Immature natural killer cell (primary cell): ENCODE results near the gene HES4. TPM values are rescaled to one million over a fixed set of nuclear protein-coding genes. Genes with fewer than 3 reads are reported as not detected.

ENCODE experiments used
- DNase-seq, 3 donors: peaks; one replicate each; pipeline ENCODE4 v3.0.0; 2022; ENCODE audit warnings: mixed read lengths in 1 of 3
- H3K27ac Mint-ChIP-seq, 6 donors: one replicate each; pipeline ENCODE4 v1.8.0; 2020; ENCODE audit warnings: mixed read lengths in 6 of 6, mild to moderate bottlenecking in 5 of 6, inconsistent platforms in 4 of 6, moderate library complexity in 3 of 6
- H3K27me3 Mint-ChIP-seq, 3 donors: one replicate each; pipeline ENCODE4 v1.8.0; 2020 to 2021; ENCODE audit warnings: low read depth in 3 of 3, mild to moderate bottlenecking in 3 of 3, mixed read lengths in 3 of 3, moderate library complexity in 3 of 3, inconsistent platforms in 1 of 3
- H3K36me3 Mint-ChIP-seq, 3 donors: one replicate each; pipeline ENCODE4 v1.8.0; 2020; ENCODE audit warnings: mixed read lengths in 3 of 3, inconsistent platforms in 2 of 3, mild to moderate bottlenecking in 2 of 3
- H3K4me1 Mint-ChIP-seq, 2 donors: one replicate each; pipeline ENCODE4 v1.8.0; 2020; ENCODE audit warnings: inconsistent platforms in 2 of 2, mild to moderate bottlenecking in 2 of 2, mixed read lengths in 2 of 2, moderate library complexity in 1 of 2
- H3K4me3 Mint-ChIP-seq, 5 donors: one replicate each; pipeline ENCODE4 v1.8.0; 2020; ENCODE audit warnings: mild to moderate bottlenecking in 5 of 5, mixed read lengths in 5 of 5, inconsistent platforms in 3 of 5, moderate library complexity in 3 of 5
- H3K9me3 Mint-ChIP-seq, 6 donors: one replicate each; pipeline ENCODE4 v1.8.0; 2020; ENCODE audit warnings: mild to moderate bottlenecking in 6 of 6, mixed read lengths in 6 of 6, inconsistent platforms in 4 of 6, moderate library complexity in 3 of 6
- polyA plus RNA-seq, 3 donors: library from polyadenylated mRNA; unstranded; fragments of 300-500 nt; fragmentation: Illumina TruSeq; gene quantifications; one replicate each; pipeline ENCODE4 v1.2.3, GENCODE V29; 2021

Gene HES4
- polyA plus RNA-seq, 3 donors from 2014 or later: 2.3 to 7.7 (median 2.4) TPM

- Mint-ChIP-seq H3K27me3 (peaks cover 0 to 2% (median 0%) of the 10 kb centered on the region in 3 donors), H3K4me3 (no peak overlapping the region), H3K9me3 (no peaks in the 10 kb centered on the region), H3K27ac (no peak overlapping the region), H3K36me3 (peaks cover 15 to 39% (median 21%) of the 10 kb centered on the region in 3 donors), H3K4me1 (peaks cover 4 to 14% of the 10 kb centered on the region in 2 donors)
- no peak for DNase-seq
Observed at GRCh38 chr1:952603-953002, 47.3 kb downstream of the HES4 start.

DNA sequence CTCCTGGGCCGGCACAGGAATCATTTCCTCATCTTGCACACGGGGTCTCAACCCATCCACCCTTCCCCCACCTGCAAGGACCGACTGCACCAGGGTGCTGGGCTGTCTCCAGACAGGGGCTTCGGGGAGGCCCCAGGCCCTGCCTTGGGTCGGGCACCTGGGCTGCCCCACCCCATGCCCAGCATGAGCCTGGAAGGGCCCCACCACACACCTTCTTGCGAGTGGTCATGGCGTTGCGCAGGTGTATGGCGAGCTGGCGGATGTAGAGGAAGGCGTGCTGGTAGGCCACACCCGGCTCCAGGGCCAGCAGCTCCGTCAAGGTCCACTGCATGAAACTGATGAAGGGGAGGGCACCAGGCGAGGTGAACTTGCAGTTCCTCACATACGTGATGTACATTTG, 47.7 kb downstream of the HES4 start:
- no peak overlapping the region for H3K27ac Mint-ChIP-seq
- H3K9me3 Mint-ChIP-seq: no peaks in the 10 kb centered on the region
- no peak for DNase-seq
- peaks cover under 1 to 10% of the 10 kb centered on the region in 2 donors for H3K4me1 Mint-ChIP-seq
- H3K27me3 Mint-ChIP-seq: no peaks in the 10 kb centered on the region
- no peak overlapping the region for H3K4me3 Mint-ChIP-seq
- peaks cover 16 to 39% (median 21%) of the 10 kb centered on the region in 3 donors for H3K36me3 Mint-ChIP-seq

- Mint-ChIP-seq H3K9me3 (no peaks in the 10 kb centered on the region), H3K4me3 (no peak overlapping the region), H3K4me1 (peaks cover 0 to 6% of the 10 kb centered on the region in 2 donors)
Observed at GRCh38 chr1:951364-951763, 48.5 kb downstream of the HES4 start.

GRCh38 chr1:950881-951280, 49.0 kb downstream of the HES4 start:
- H3K4me3 Mint-ChIP-seq: no peak overlapping the region

More at GRCh38 chr1:951364-951763, 48.5 kb downstream of the HES4 start:
- no peak for DNase-seq
- Mint-ChIP-seq H3K36me3 (peaks cover 18 to 39% (median 21%) of the 10 kb centered on the region in 3 donors), H3K27me3 (no peaks in the 10 kb centered on the region), H3K27ac (no peak overlapping the region)

GRCh38 chr1:950268-950667, 49.6 kb downstream of the HES4 start:
- Mint-ChIP-seq H3K27me3 (no peaks in the 10 kb centered on the region), H3K4me1 (peaks cover 0 to 2% of the 10 kb centered on the region in 2 donors), H3K4me3 (no peak overlapping the region), H3K27ac (no peak overlapping the region), H3K36me3 (peaks cover 16 to 41% (median 19%) of the 10 kb centered on the region in 3 donors), H3K9me3 (no peaks in the 10 kb centered on the region)
- no peak for DNase-seq

More at GRCh38 chr1:950881-951280, 49.0 kb downstream of the HES4 start:
- Mint-ChIP-seq H3K27me3 (no peaks in the 10 kb centered on the region), H3K36me3 (peaks cover 18 to 41% (median 21%) of the 10 kb centered on the region in 3 donors), H3K4me1 (peaks cover 0 to 6% of the 10 kb centered on the region in 2 donors), H3K27ac (no peak overlapping the region), H3K9me3 (no peaks in the 10 kb centered on the region)
- no peak for DNase-seq

Other genes with a start within 250 kb of the HES4 start
- gene SAMD11, start 76.2 kb downstream of the HES4 start, polyA plus RNA-seq: under 1 TPM in 1 of 3 donors, not detected in 2; 0.14 TPM
- gene NOC2L, start 40.8 kb downstream of the HES4 start, polyA plus RNA-seq: 10 to 100 TPM; 48.2 to 69.8 (median 53.5) TPM
- gene KLHL17, start 39.5 kb downstream of the HES4 start, polyA plus RNA-seq: 1 to 10 TPM in 2 of 3 donors, not detected in 1; 1.8 to 2.2 TPM
- gene PLEKHN1, start 33.6 kb downstream of the HES4 start, polyA plus RNA-seq: 1 to 10 TPM in 1 of 3 donors, under 1 TPM in 2; 0.14 to 2.2 (median 0.68) TPM
- not detected for gene PERM1, start 18.0 kb downstream of the HES4 start, polyA plus RNA-seq
- gene ISG15, start 13.4 kb upstream of the HES4 start, polyA plus RNA-seq: 100 to 1,000 TPM; 304 to 360 (median 354) TPM
- gene AGRN, start 20.0 kb upstream of the HES4 start, polyA plus RNA-seq: under 1 TPM in 1 of 3 donors, not detected in 2; 0.87 TPM
- gene RNF223, start 74.2 kb upstream of the HES4 start, polyA plus RNA-seq: not detected
- gene C1orf159, start 116.0 kb upstream of the HES4 start, polyA plus RNA-seq: 1 to 10 TPM in 2 of 3 donors, under 1 TPM in 1; 0.99 to 7.5 (median 4.1) TPM
- under 1 TPM; 0.68 to 0.83 (median 0.69) TPM for gene TTLL10, start 173.8 kb upstream of the HES4 start, polyA plus RNA-seq
- 100 to 1,000 TPM in 2 of 3 donors, 10 to 100 TPM in 1; 56.4 to 136 (median 105) TPM for gene TNFRSF18, start 206.5 kb upstream of the HES4 start, polyA plus RNA-seq
- 10 to 100 TPM in 2 of 3 donors, 1 to 10 TPM in 1; 7.6 to 16.3 (median 12.1) TPM for gene TNFRSF4, start 214.1 kb upstream of the HES4 start, polyA plus RNA-seq
- gene SDF4, start 231.9 kb upstream of the HES4 start, polyA plus RNA-seq: 100 to 1,000 TPM; 157 to 240 (median 194) TPM
- 10 to 100 TPM in 1 of 3 donors, 1 to 10 TPM in 2; 5.3 to 13.9 (median 9.9) TPM for gene B3GALT6, start 232.1 kb upstream of the HES4 start, polyA plus RNA-seq
- not detected for gene C1QTNF12, start 246.6 kb upstream of the HES4 start, polyA plus RNA-seq